HCT116 (cell line): ENCODE results near the gene ADAMTS15. TPM values are rescaled to one million over a fixed set of nuclear protein-coding genes. Genes with fewer than 3 reads are reported as not detected.

Source experiments
- ATAC-seq: fragments of 200-7000 bp; cut with Tn5 transposase; 2 replicates; pipeline ENCODE4 v1.9.1; 2020; ENCODE audit warnings: mild to moderate bottlenecking, moderate library complexity
- BruUV-seq: library from RNA; stranded (reverse); fragments of 400-500 nt; replicated peaks from 2 replicates; lab custom pipeline; 2021; lab: Mats Ljungman, UMichigan
- CTCF ChIA-PET: fragments of 300-600 bp; sonication (Branson Sonifier 250); formaldehyde crosslinking; loops from one replicate; lab custom pipeline; 2021; ENCODE audit warnings: antibody characterized with exemption; lab: Charles Lee
- POLR2A ChIA-PET: fragments of 300-600, 350-600 bp; sonication (Branson Sonifier 250); formaldehyde crosslinking; loops from one replicate; lab custom pipeline; 2021; ENCODE audit warnings: antibody characterized with exemption; lab: Charles Lee
- RAD21 ChIA-PET, 2 experiments: fragments of 300-600 bp; sonication (Branson Sonifier 250); formaldehyde crosslinking; loops; one replicate each; lab custom pipeline; 2023; ENCODE audit warnings: low total read pairs in 2 of 2; ENCODE audit not compliant: uncharacterized antibody in 2 of 2, unreplicated experiment in 2 of 2, low non-redundant PET in 1 of 2; lab: Charles Lee
- DNase-seq: peaks from one replicate; pipeline ENCODE4 v3.0.0-alpha.2; 2010; ENCODE audit warnings: low read depth, low spot score
- H2AFZ ChIP-seq: fragments of 200-600 bp; shearing (Covaris generic), sonication (generic); 2 replicates; pipeline ENCODE4 v1.6.1; 2017; ENCODE audit warnings: low read depth, mixed run types, mixed read lengths, antibody characterized with exemption, low read length; ENCODE audit not compliant: poor library complexity, severe bottlenecking
- H3K27ac ChIP-seq: 2 replicates; pipeline ENCODE4 v1.5.1; 2012; ENCODE audit warnings: low read depth, low read length
- H3K27me3 ChIP-seq: fragments of 200-600 bp; sonication (generic); 2 replicates; pipeline ENCODE4 v1.6.1; 2016; ENCODE audit warnings: mixed run types, low read length, mixed read lengths; ENCODE audit not compliant: insufficient read depth
- H3K36me3 ChIP-seq, 2 experiments: fragments of 200-500 bp in 1 of 2; fragments of 200-600 bp in 1 of 2; sonication (Bioruptor generic) in 1 of 2; sonication (generic) in 1 of 2; 2 replicates each; pipeline versions ENCODE4 v1.5.1 to v1.6.1; 2014 to 2016; ENCODE audit warnings: low read length in 2 of 2, inconsistent platforms in 1 of 2, mixed read lengths in 1 of 2, mixed run types in 1 of 2; ENCODE audit not compliant: insufficient read depth in 2 of 2, control insufficient read depth in 1 of 2
- H3K4me1 ChIP-seq, 2 experiments: fragments of 200-600 bp in 1 of 2; sonication (generic) in 1 of 2; 2 replicates each; pipeline versions ENCODE4 v1.5.1 to v1.6.1; 2012 to 2017; ENCODE audit warnings: low read length in 2 of 2, inconsistent platforms in 1 of 2, mild to moderate bottlenecking in 1 of 2, mixed read lengths in 1 of 2, mixed run types in 1 of 2, moderate library complexity in 1 of 2; ENCODE audit not compliant: insufficient read depth in 2 of 2, control insufficient read depth in 1 of 2
- H3K4me2 ChIP-seq: fragments of 200-600 bp; sonication (generic); 2 replicates; pipeline ENCODE4 v1.6.1; 2017; ENCODE audit warnings: mixed run types, low read length, mixed read lengths
- H3K4me3 ChIP-seq, 2 experiments: fragments of 200-600 bp in 1 of 2; sonication (generic) in 1 of 2; replicated peaks in 1 of 2; 2 replicates each; pipeline ENCODE4 v1.5.1; 2011 to 2016; ENCODE audit warnings: low read length in 2 of 2, control low read depth in 1 of 2, low read depth in 1 of 2, mild to moderate bottlenecking in 1 of 2, mixed read lengths in 1 of 2, mixed run types in 1 of 2
- H3K79me2 ChIP-seq: fragments of 200-600 bp; sonication (generic); 2 replicates; pipeline ENCODE4 v1.6.1; 2017; ENCODE audit warnings: mild to moderate bottlenecking, mixed run types, low read length, moderate library complexity, mixed read lengths; ENCODE audit not compliant: insufficient read depth
- H3K9ac ChIP-seq: fragments of 200-600 bp; sonication (generic); 2 replicates; pipeline ENCODE4 v1.6.1; 2016; ENCODE audit warnings: low read length, mixed read lengths
- H3K9me2 ChIP-seq: fragments of 200-600 bp; sonication (generic), shearing (Covaris generic); 2 replicates; pipeline ENCODE4 v1.6.1; 2017; ENCODE audit warnings: mixed run types, mild to moderate bottlenecking, moderate library complexity; ENCODE audit not compliant: insufficient read depth
- H3K9me3 ChIP-seq, 2 experiments: fragments of 200-500 bp in 1 of 2; fragments of 200-600 bp in 1 of 2; sonication (Bioruptor generic) in 1 of 2; sonication (generic) in 1 of 2; 2 replicates each; pipeline ENCODE4 v1.6.1; 2014 to 2017; ENCODE audit warnings: low read length in 2 of 2, mixed read lengths in 2 of 2, inconsistent platforms in 1 of 2, low read depth in 1 of 2, mild to moderate bottlenecking in 1 of 2, mixed run types in 1 of 2, moderate library complexity in 1 of 2; ENCODE audit not compliant: control insufficient read depth in 1 of 2, insufficient read depth in 1 of 2
- H4K20me1 ChIP-seq: fragments of 200-600 bp; sonication (generic), shearing (Covaris generic); 2 replicates; pipeline ENCODE4 v1.6.1; 2017; ENCODE audit warnings: mixed run types, mild to moderate bottlenecking, moderate library complexity; ENCODE audit not compliant: insufficient read depth
- ATF3 ChIP-seq: IDR thresholded peaks from 2 replicates; pipeline ENCODE4 v1.6.1; 2012
- CBX3 ChIP-seq: IDR thresholded peaks from 2 replicates; pipeline ENCODE4 v1.6.1; 2012; ENCODE audit warnings: low read depth
- ELF1 ChIP-seq: IDR thresholded peaks from 2 replicates; pipeline ENCODE4 v1.6.1; 2012; ENCODE audit warnings: low read depth, borderline replicate concordance
- EZH2 ChIP-seq: fragments of 200-600 bp; sonication (generic); IDR thresholded peaks from 2 replicates; pipeline ENCODE4 v1.6.1; 2017; ENCODE audit warnings: antibody characterized with exemption, mixed run types
- EZH2phosphoT487 ChIP-seq: fragments of 200-600 bp; IDR thresholded peaks from 2 replicates; pipeline ENCODE4 v1.6.1; 2018; ENCODE audit warnings: antibody characterized with exemption, borderline replicate concordance
- FOSL1 ChIP-seq: IDR thresholded peaks from 2 replicates; pipeline ENCODE4 v1.6.1; 2012; ENCODE audit warnings: low read depth
- JUND ChIP-seq: IDR thresholded peaks from 2 replicates; pipeline ENCODE4 v1.6.1; 2012
- MAX ChIP-seq: IDR thresholded peaks from 2 replicates; pipeline ENCODE4 v1.6.1; 2012
- POLR2AphosphoS5 ChIP-seq: IDR thresholded peaks from 2 replicates; pipeline ENCODE4 v1.6.1; 2011; ENCODE audit warnings: mild to moderate bottlenecking, low read depth, low read length, moderate library complexity
- RAD21 ChIP-seq: IDR thresholded peaks from 2 replicates; pipeline ENCODE4 v1.6.1; 2012; ENCODE audit warnings: low read depth, mild to moderate bottlenecking
- REST ChIP-seq: IDR thresholded peaks from 2 replicates; pipeline ENCODE4 v1.6.1; 2012; ENCODE audit warnings: low read depth
- SIN3A ChIP-seq: IDR thresholded peaks from 2 replicates; pipeline ENCODE4 v1.6.1; 2012; ENCODE audit warnings: low read depth
- SP1 ChIP-seq: IDR thresholded peaks from 2 replicates; pipeline ENCODE4 v1.6.1; 2012; ENCODE audit warnings: low read depth
- SRF ChIP-seq: IDR thresholded peaks from 2 replicates; pipeline ENCODE4 v1.6.1; 2012; ENCODE audit warnings: low read depth
- TCF7L2 ChIP-seq: IDR thresholded peaks from 2 replicates; pipeline ENCODE4 v1.7.0; 2011; ENCODE audit warnings: borderline replicate concordance, inconsistent platforms; ENCODE audit not compliant: insufficient read depth, insufficient read length; ENCODE audit errors: extremely low read depth
- YY1 ChIP-seq: IDR thresholded peaks from 2 replicates; pipeline ENCODE4 v1.6.1; 2011; ENCODE audit warnings: low read length, low read depth, moderate library complexity, mild to moderate bottlenecking; ENCODE audit not compliant: insufficient replicate concordance; ENCODE audit errors: extremely low read depth
- ZBTB33 ChIP-seq: IDR thresholded peaks from 2 replicates; pipeline ENCODE4 v1.6.1; 2011; ENCODE audit warnings: mild to moderate bottlenecking, low read length, moderate library complexity; ENCODE audit not compliant: insufficient replicate concordance; ENCODE audit errors: extremely low read depth
- ZFX ChIP-seq: fragments of 450-650 bp; IDR thresholded peaks from 2 replicates; pipeline ENCODE4 v1.6.1; 2017
- ZNF274 ChIP-seq: fragments of 200-500 bp; sonication (Bioruptor generic); IDR thresholded peaks from 2 replicates; pipeline ENCODE4 v1.6.1; 2014; ENCODE audit warnings: mild to moderate bottlenecking, low read depth, low read length, inconsistent platforms
- intact Hi-C: fragments of 100-400 bp; cut with micrococcal nuclease; formaldehyde crosslinking; loops from 2 replicates; pipeline ENCODE4 v1.10.0; 2022
- total RNA-seq: library from RNA; stranded (reverse); gene quantifications from one replicate; pipeline ENCODE4 v1.2.1, GENCODE V29; 2021; ENCODE audit not compliant: unreplicated experiment

ADAMTS15 gene
- total RNA-seq, 1 experiment from 2014 or later = 0.44 TPM

GRCh38 chr11:130512662-130513061 is 64.2 kb downstream of the ADAMTS15 start:
- no peak overlapping the region for H3K27ac ChIP-seq
- no peaks in the 10 kb centered on the region for H4K20me1 ChIP-seq
- no peak for ATAC-seq
- H3K79me2 ChIP-seq = no peaks in the 10 kb centered on the region
- peaks cover 0 to 5% of the 10 kb centered on the region in 2 experiments; a peak in 1 of 4 replicates for H3K4me1 ChIP-seq
- H3K36me3 ChIP-seq = no peaks in the 10 kb centered on the region
- intact Hi-C loops = no loop called here
- no peaks in the 10 kb centered on the region for H3K9me2 ChIP-seq
- H3K9ac ChIP-seq = no peak overlapping the region
- ChIA-PET POLR2A (no interaction called here), CTCF (no interaction called here), RAD21 (no interaction called here)
- TF ChIP-seq SP1 (no peak), MAX (no peak), EZH2 (no peak), FOSL1 (no peak), SRF (no peak), ZNF274 (no peak), ZBTB33 (no peak), RAD21 (no peak), JUND (no peak), REST (no peak), EZH2phosphoT487 (no peak), ELF1 (no peak), YY1 (no peak), ZFX (no peak), POLR2AphosphoS5 (no peak), CBX3 (no peak), SIN3A (no peak), ATF3 (no peak), TCF7L2 (no peak)
- BruUV-seq = no TSS peak
- no peak overlapping the region for H2AFZ ChIP-seq
- no peak overlapping the region for H3K4me3 ChIP-seq
- H3K27me3 ChIP-seq = no peaks in the 10 kb centered on the region
- H3K4me2 ChIP-seq = no peak overlapping the region
- no peaks in the 10 kb centered on the region for H3K9me3 ChIP-seq
- no peak for DNase-seq
